Vagina (tissue), 2 donors: Measurements from ENCODE around the gene HOXB6. TPM values are rescaled to one million over a fixed set of nuclear protein-coding genes. Genes with fewer than 3 reads are reported as not detected.

Experiments
- DNase-seq, 2 donors: peaks; one replicate each; pipeline ENCODE4 v3.0.0-alpha.2; 2017; ENCODE audit errors: extremely low spot score in 2 of 2
- H3K27ac ChIP-seq: fragments of 200-600 bp; sonication (generic); one replicate; pipeline ENCODE4 v1.5.1; 2019
- H3K27me3 ChIP-seq: fragments of 200-600 bp; sonication (generic); one replicate; pipeline ENCODE4 v1.5.1; 2019
- H3K36me3 ChIP-seq, 2 donors: fragments of 200-600 bp; sonication (generic); one replicate each; pipeline ENCODE4 v1.5.1; 2017 to 2019
- H3K4me1 ChIP-seq: fragments of 200-600 bp; sonication (generic); one replicate; pipeline ENCODE4 v1.5.1; 2019
- H3K4me3 ChIP-seq, 2 donors: fragments of 200-600 bp; sonication (generic); 1 replicate in 1 of 2; 2 replicates in 1 of 2; pipeline ENCODE4 v1.5.1; 2016 to 2019
- H3K9me3 ChIP-seq: fragments of 200-600 bp; sonication (generic); one replicate; pipeline ENCODE4 v1.5.1; 2019
- CTCF ChIP-seq, 3 experiments: fragments of 450-650 bp in 2 of 3; fragments of 200-600 bp in 1 of 3; sonication (generic) in 1 of 3; IDR thresholded peaks; one replicate each; pipeline ENCODE4 v1.5.1; 2017 to 2019; ENCODE audit warnings: antibody characterized with exemption in 3 of 3, mild to moderate bottlenecking in 2 of 3, moderate library complexity in 2 of 3
- POLR2A ChIP-seq, 2 donors: fragments of 450-650 bp; IDR thresholded peaks; one replicate each; pipeline ENCODE4 v1.6.1; 2017; ENCODE audit warnings: antibody characterized with exemption in 2 of 2, mild to moderate bottlenecking in 2 of 2, moderate library complexity in 2 of 2
- POLR2AphosphoS5 ChIP-seq, 2 donors: sonication (generic); formaldehyde crosslinking; IDR thresholded peaks; one replicate each; pipeline ENCODE4 v1.9.0; 2017; ENCODE audit warnings: antibody characterized with exemption in 2 of 2, mild to moderate bottlenecking in 2 of 2, low read depth in 1 of 2; ENCODE audit not compliant: insufficient read depth in 1 of 2
- intact Hi-C: fragments of 100-400 bp; cut with DNase I; formaldehyde crosslinking; loops from one replicate; pipeline ENCODE4 v1.15.1; 2023
- total RNA-seq: library from RNA; depleted of rRNA; stranded (reverse); fragments of >200 nt; gene quantifications from one replicate; pipeline ENCODE4 v1.2.3, GENCODE V29; 2016

The HOXB6 gene
- total RNA-seq, 1 donor from 2014 or later, result 1.2 TPM

- TF ChIP-seq CTCF (IDR thresholded peaks at IDR 0.05) (no peak), POLR2AphosphoS5 (IDR thresholded peaks at IDR 0.05; ENCODE audit: insufficient read depth in 1 of 2, low read depth in 1 of 2) (no peak), POLR2A (IDR thresholded peaks at IDR 0.05) (no peak)
- Histone ChIP-seq H3K27me3 (peaks cover 7% of the 10 kb centered on the region), H3K36me3 (no peaks in the 10 kb centered on the region), H3K4me1 (peaks cover 18% of the 10 kb centered on the region), H3K9me3 (no peaks in the 10 kb centered on the region), H3K4me3 (no peak overlapping the region), H3K27ac (no peak overlapping the region)
- DNase-seq, result no peak
- intact Hi-C loops, result no loop called here
These were observed 26.3 kb upstream of the HOXB6 start for GRCh38 chr17:48630925-48631692.

GRCh38 chr17:48630009-48630924 is 25.5 kb upstream of the HOXB6 start:
- intact Hi-C loops, result no loop called here
- H3K27ac ChIP-seq, result no peak overlapping the region
- no peak overlapping the region for H3K4me3 ChIP-seq
- H3K27me3 ChIP-seq, result peaks cover 7% of the 10 kb centered on the region
- no peaks in the 10 kb centered on the region for H3K36me3 ChIP-seq
- H3K9me3 ChIP-seq, result no peaks in the 10 kb centered on the region
- DNase-seq, result no peak
- TF ChIP-seq POLR2AphosphoS5 (IDR thresholded peaks at IDR 0.05; ENCODE audit: insufficient read depth in 1 of 2, low read depth in 1 of 2) (no peak), CTCF (IDR thresholded peaks at IDR 0.05) (no peak), POLR2A (IDR thresholded peaks at IDR 0.05) (no peak)
- H3K4me1 ChIP-seq, result peaks cover 26% of the 10 kb centered on the region

- no peak for TF ChIP-seq CTCF (IDR thresholded peaks at IDR 0.05)
- TF ChIP-seq POLR2AphosphoS5 (IDR thresholded peaks at IDR 0.05; ENCODE audit: insufficient read depth in 1 of 2, low read depth in 1 of 2), result no peak
- TF ChIP-seq POLR2A (IDR thresholded peaks at IDR 0.05), result no peak
- peaks cover 34% of the 10 kb centered on the region for H3K4me1 ChIP-seq
- H3K9me3 ChIP-seq, result no peaks in the 10 kb centered on the region
- no peak for DNase-seq
- H3K27ac ChIP-seq, result no peak overlapping the region
- peaks cover 7% of the 10 kb centered on the region for H3K27me3 ChIP-seq
- H3K4me3 ChIP-seq, result no peak overlapping the region
- intact Hi-C loops, result no loop called here
- H3K36me3 ChIP-seq, result no peaks in the 10 kb centered on the region
These were observed 24.6 kb upstream of the HOXB6 start for GRCh38 chr17:48629411-48629759.

- H3K27me3 ChIP-seq, result peaks cover 7% of the 10 kb centered on the region
- no peaks in the 10 kb centered on the region for H3K9me3 ChIP-seq
- H3K4me1 ChIP-seq, result peaks cover 31% of the 10 kb centered on the region
- intact Hi-C loops, result no loop called here
- H3K27ac ChIP-seq, result no peak overlapping the region
- H3K4me3 ChIP-seq, result no peak overlapping the region
- DNase-seq, result no peak
- TF ChIP-seq POLR2A (IDR thresholded peaks at IDR 0.05) (no peak), CTCF (IDR thresholded peaks at IDR 0.05) (no peak), POLR2AphosphoS5 (IDR thresholded peaks at IDR 0.05; ENCODE audit: insufficient read depth in 1 of 2, low read depth in 1 of 2) (no peak)
- H3K36me3 ChIP-seq, result no peaks in the 10 kb centered on the region
These were observed 24.0 kb upstream of the HOXB6 start for GRCh38 chr17:48628649-48629410.
